Tongue (tissue), 2 donors: Measurements from ENCODE around the gene CD84. TPM values are rescaled to one million over a fixed set of nuclear protein-coding genes. Genes with fewer than 3 reads are reported as not detected.
"Not testable (repeated sequence)": the region's sequence is repeated elsewhere in the genome, so short reads cannot be mapped to it uniquely, and the experiment has no call there.

Experiments
- DNase-seq: peaks from one replicate; pipeline ENCODE4 v3.0.0-alpha.2; 2015
- total RNA-seq: library from RNA; depleted of rRNA; stranded (reverse); fragments of >200 nt; gene quantifications from one replicate; pipeline ENCODE4 v1.2.3, GENCODE V29; 2014

The CD84 gene
- total RNA-seq, 1 donor from 2014 or later: 3.2 TPM

DNA sequence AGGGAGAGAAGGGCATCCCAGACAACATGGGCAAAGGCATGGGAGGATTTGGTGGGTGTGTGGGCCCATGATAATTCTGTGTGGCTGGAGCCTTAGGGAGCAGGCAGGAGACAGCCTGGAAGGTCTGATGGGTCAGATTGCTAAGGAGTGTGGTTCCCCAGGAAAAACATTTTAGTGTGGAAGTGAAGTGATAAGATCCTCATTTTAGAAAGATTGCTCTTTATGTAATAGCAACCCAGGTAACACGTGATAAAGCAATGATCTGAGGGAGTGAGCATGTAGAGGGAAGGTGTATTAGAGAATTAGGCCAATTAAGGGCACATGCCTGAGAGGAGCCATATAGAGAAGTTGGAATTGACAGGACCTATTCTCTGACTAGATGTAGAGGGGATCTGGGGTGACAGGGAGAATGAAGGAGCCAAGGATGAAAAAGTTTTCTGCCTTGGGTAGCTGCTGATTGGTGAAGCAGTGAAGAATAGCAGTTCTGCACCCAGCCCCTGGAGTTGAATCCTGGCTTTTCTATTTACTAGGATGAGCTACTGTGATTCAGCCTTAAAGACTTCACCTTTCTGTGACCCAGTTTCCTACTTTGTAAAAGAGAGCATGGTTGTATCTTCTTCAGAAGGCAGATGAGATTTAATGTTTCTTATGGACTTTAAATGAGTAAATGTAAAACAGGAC, 37.5 kb downstream of the CD84 start:
- DNase-seq: no peak

DNA sequence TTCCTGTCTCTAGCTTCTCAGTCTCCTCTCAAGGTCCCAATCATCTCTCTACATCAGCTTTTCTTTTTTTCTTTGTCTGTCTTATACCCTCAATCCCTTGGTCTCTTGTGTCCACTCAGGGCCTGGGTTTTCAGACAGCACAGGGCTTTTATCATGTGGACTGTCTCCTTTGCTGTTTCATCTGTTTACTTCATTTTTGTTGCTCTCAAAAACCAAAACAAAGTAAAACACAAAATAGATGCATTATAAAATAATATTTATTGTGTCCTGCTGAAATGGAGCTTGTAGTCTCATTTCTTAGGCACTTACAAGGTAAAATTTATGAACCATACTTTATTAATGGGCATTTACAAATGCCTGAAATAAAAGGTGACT, 38.5 kb downstream of the CD84 start:
- DNase-seq: no peak

DNA sequence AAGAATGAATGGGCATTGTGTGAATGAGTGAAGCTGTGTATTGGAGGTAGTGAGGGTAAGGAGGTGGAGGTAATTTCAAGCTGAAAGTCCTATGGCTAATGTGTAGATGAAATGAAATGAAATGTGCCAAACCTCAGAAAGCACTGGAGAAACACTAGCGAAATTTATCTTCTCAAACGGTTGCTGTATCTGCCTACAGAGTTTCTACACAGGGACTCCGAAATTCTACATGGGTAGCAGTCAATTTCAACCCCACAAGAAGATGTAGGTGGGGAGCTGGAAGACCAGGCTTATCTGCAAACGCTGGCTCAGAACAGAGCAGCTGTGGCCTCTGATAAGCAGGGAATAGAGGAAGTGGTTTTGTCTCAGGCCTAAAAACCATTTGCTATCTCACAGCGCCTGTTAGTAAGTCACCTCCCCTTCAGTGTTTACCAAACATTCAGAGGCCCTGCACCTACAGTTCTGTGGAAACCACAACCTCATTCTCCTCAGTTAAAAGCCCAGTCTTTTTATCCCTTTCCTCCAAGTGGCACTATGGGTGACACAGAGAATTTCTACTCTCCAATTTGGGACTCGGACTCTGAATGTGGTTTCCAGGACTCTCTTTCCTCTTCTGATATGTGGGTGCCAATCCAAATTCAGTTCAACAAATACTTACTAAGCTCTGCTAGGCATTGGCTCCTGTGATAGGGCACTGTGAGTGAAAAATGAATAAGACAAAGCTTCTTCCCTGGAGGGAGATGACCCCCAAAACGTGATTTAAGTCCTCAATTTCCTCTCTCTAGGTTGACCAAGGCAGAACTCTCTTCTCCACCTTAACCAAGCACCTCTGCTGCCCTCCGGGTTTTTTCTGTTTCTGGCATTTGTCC, 39.1 kb downstream of the CD84 start:
- DNase-seq: peak; percentile 14

DNA sequence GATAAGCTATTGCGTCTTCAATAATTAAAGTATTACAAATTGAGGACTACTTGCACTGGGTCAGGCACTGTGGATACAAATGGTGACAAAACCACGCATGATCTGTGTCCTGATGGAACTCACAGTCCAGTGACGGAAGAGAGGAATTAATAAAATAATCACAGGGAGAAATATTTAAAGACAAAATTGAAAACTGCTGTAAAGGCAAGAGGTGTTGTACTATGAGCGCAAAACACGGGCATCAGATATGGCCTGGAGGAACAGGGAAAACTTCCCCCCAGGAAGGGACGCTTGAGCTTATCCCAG, 39.7 kb downstream of the CD84 start:
- DNase-seq: no peak

DNA sequence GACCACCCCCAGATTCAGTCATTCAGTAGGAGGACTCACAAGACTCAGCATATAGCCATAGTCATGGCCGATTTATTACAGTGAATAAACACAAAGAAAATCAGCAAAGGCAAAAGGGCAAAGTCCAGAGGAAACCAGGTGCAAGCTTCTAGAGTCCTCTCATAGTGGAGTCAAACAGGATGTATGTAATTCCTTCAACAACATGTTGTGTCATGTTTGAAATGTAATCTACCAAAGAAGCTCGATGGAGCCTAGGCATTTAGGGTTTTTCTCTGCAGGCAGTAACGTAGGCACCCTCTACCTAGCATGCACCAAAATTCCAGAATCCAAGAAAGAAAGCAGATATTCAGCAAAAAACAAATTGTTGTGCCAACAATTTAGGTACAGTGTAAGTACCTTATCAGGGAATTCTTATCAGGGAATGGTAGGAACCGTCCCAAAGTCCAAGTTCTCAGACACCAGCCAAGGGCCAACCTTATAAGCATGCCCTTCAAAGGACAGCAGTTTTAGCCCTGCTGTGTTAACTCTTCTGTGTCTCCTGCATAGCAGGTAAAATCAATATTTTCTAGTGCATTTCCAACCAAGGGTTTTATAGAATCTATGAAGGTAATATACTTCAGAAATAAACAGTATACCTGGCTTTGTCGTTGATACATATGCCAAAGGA, 40.2 kb downstream of the CD84 start:
- no peak for DNase-seq

DNA sequence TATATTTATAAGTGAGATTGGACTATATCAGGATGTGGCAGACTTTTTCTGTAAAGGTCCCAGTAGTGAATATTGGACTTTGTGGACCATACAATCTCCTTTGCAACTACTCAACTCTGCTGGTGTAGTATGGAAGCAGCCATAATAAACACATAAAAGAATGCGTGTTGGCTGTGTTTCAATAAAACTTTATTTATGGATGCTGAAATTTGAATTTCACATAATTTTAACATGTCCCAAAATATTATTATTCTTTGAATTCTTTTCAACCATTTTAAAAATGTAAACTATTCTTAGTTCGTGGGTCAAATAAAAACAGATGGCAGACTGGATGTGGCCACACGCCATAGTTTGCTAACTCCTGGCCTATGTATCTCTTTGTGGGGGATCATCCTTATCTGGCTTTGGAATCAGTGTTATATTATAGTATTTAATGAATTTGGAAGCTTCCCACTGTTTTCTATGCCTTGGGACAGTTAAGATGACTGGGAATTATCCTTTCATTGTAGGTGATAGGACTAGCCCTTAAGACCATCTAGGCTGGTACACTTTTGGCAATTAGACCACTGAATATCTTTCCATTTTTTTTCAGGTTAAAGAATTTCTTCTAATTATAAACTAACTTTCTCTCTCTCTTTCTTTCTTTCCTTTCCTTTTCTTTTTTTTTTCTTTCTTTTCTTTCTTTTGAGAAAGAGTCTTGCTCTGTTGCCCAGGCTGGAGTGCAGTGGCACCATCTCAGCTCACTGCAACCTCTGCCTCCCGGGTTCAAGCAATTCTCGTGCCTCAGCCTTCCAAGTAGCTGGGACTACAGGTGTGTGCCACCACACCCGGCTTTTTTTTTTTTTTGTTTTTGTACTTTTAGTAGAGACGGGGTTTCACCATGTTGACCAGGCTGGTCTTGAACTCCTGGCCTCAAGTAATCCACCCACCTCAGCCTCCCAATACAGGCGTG, 41.3 kb downstream of the CD84 start:
- DNase-seq: no peak

DNA sequence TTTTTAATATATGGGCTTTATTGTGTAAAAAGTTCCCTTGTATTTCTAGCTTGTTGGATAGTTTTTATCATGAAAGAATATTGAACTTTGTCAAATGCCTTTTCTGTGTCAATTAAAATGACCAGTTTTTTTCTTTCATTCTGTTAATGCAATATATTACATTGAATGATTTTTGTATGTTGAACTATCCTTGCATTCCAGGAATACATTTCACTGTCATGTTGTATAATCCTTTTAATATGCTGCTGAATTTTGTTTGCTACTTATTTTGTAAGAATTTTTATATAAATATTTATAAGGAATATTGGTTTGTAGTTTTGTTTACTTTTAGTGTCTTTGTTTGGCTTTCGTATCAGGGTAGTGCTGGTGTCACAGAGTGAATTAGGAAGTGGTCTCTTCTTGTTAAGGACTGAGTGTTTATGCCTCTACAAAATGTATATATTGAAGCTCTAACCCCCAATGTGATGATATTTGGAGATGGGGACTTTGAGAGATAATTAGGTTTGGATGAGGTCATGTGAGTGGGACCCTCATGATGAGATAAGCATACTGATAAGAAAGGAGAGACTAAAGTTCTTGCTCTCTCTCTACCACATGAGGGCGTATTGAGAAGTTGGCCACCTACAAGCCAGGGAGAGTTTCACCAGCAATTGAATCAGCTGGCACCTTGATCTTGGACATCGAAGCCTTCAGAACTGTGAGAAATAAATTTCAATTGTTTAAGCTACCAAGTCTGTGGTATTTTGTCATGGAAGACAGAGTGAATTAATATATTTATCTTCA, 44.3 kb downstream of the CD84 start:
- DNase-seq: no peak

DNA sequence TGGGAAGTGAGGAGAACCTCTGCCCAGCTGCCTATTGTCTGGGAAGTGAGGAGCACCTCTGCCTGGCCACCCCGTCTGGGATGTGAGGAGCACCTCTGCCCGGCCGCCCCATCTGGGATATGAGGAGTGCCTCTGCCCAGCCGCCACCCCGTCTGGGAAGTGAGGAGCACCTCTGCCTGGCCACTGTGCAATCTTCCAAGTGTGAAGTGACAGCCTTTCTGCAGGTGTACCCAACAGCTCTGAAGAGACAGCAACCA, 46.8 kb downstream of the CD84 start:
- not testable (repeated sequence) for DNase-seq

DNA sequence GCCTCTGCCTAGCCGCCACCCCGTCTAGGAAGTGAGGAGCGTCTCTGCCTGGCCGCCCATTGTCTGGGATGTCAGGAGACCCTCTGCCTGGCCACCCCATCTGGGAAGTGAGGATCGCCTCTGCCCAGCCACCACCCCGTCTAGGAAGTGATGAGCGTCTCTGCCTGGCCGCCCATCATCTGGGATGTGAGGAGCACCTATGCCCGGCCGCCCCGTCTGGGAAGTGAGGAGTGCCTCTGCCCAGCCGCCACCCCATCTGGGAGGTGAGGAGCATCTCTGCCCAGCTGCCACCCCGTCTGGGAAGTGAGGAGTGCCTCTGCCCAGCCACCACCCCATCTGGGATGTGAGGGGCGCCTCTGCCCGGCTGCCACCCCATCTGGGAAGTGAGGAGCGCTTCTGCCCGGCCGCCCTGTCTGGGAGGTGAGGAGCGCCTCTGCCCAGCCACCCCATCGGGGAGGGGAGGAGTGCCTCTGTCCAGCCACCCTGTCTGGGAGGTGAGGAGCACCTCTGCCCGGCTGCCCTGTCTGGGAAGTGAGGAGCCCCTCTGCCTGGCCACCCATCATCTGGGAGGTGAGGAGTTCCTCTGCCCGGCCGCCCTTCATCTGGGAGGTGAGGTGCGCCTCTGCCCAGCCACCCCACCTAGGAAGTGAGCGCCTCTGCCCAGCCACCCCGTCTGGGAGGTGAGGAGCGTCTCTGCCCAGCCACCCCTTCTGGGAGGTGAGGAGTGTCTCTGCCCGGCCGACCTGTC, 47.3 kb downstream of the CD84 start:
- not testable (repeated sequence) for DNase-seq

DNA sequence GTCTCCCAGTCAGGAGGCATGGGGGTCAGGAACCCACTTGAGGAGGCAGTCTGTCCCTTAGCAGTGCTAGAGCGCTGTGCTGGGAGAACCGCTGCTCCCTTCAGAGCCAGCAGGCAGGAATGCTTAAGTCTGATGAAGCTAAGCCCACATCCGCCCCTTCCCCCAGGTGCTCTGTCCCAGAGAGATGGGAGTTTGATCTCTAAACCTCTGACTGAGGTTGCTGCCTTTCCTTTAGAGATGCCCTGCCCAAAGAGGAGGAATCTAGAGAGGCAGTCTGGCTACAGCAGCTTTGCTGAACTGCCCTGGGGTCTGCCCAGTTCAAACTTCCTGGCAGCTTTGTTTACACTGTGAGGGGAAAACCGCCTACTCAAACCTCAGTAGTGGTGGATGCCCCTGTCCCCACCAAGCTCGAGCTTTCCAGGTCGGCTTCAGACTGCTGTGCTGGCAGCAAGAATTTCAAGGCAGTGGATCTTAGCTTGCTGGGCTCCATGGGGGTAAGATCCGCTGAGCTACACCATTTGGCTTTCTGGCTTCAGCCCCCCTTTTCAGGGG, 49.8 kb downstream of the CD84 start:
- DNase-seq: not testable (repeated sequence)

DNA sequence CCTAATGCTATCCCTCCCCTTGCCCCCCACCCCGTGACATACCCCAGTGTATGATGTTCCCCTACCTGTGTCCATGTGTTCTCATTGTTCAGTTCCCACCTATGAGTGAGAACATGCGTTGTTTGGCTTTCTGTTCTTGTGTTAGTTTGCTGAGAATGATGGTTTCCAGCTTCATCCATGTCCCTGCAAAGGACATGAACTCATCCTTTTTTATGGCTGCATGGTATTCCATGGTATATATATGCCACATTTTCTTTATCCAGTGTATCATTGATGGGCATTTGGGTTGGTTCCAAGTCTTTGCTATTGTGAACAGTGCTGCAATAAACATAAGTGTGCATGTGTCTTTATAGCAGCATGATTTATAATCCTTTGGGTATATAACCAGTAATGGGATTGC, 55.5 kb downstream of the CD84 start:
- DNase-seq: not testable (repeated sequence)

DNA sequence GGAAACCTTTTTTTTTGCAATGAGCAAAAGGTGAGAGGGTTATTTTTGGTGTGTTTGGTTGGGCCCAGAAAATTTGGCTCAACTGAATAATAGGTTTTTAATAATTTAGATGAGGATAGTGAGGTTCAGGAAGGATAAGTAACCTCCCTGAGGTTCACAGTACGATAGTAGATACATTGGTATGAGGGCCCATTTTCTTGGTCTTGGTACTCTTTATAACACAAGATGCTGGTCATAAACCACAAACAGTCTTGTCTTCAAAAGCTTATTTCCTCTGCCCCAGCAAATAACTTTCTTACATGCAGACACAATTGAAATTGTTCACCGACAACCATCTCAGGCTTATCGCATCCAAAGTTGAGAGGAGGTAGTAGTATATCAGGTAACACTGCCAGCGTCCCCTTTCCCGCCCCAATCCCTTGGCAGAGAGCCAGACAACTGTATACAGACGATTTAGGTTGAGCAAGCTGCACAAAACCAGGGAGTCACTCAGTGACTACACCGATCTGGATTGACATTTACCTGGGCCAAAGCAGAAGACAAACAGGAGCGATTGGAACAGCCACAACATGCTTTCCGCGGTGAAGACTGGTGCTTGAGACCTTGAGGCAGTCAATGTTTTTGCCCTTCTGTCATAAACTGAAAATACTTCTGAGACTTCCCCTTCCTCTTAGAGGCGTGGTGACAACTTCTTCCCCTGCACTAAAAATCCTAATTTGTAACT, 56.5 kb downstream of the CD84 start, which contains the start of gene SLAMF6:
SLAMF6 (minus strand) TSS at position 634 of the 724 bp plus-strand sequence; CDS start at position 571, 63 bp downstream.
- no peak for DNase-seq

DNA sequence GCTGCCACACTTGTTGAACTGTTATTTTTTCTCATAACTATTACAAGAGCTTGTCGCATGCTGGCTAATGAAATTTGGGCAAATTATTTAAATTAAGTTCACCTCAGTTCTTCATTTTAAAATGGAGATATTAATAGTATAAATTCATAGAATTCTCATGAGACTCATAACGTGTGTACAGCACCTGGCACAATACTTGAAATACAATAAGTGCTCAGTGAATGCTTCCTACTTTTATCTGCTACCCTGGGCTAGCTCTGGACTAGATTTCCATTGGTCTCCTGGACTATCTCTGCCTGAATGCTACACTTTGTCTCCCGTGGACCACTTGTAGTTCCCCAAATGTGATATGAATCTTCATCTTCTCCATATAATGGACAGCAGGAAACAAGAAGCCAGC, 57.2 kb downstream of the CD84 start:
- DNase-seq: no peak

DNA sequence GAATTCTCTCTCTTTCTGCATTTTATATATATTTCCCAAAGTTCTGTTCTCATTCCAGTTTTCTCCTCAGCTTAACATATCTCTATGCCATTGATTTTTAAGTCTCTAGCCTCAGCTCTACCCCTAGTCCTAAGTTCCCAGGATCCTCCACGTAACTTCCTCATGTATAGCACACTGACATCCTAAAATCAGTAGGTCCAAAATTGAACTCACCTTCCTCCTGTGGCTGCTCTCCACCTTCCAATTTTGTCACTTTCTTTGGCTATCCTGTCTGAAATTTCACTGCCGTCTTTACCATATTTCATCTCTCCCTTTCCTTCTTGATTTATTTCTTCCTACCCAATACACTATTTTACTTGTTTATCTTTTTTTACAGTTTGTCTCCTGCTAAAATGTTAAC, 57.7 kb downstream of the CD84 start:
- DNase-seq: no peak

DNA sequence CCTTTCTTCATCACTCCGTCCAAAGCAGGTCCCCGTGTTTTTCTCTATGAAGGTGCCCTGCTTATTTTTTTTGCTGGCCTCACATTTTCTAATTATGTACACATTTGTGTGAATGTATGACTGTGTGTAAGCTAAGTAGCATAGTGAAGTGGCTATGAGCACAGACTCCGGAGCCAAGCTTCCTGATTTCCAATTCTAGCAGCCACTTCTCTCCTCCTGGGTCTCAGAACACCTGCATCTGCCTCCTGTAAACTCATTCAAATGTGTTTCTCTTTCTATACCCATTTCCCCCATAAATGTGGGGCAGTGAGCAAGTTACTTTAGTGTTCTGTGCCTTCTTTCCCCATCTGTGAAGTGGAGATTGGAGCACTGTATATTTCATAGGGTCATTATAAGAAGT, 58.3 kb downstream of the CD84 start:
- no peak for DNase-seq

DNA sequence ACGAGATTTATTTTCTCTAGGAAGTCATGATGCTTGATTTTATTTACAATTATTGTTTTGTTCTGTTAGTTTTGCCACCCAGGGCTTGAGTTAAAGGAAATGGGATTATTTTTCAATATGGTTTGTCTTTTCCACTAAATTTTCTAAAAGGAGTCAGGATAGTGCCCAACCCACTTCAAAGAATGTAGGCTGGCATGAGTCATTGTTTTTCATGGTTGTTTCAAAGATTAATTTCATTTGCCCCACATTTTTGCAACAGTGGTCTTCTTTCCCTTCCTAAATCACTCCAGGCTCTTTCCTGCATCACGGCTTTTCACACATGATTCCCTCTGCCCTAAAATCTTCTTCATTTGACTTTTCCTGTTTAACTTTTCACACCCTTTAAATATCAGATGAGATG, 58.7 kb downstream of the CD84 start:
- no peak for DNase-seq

DNA sequence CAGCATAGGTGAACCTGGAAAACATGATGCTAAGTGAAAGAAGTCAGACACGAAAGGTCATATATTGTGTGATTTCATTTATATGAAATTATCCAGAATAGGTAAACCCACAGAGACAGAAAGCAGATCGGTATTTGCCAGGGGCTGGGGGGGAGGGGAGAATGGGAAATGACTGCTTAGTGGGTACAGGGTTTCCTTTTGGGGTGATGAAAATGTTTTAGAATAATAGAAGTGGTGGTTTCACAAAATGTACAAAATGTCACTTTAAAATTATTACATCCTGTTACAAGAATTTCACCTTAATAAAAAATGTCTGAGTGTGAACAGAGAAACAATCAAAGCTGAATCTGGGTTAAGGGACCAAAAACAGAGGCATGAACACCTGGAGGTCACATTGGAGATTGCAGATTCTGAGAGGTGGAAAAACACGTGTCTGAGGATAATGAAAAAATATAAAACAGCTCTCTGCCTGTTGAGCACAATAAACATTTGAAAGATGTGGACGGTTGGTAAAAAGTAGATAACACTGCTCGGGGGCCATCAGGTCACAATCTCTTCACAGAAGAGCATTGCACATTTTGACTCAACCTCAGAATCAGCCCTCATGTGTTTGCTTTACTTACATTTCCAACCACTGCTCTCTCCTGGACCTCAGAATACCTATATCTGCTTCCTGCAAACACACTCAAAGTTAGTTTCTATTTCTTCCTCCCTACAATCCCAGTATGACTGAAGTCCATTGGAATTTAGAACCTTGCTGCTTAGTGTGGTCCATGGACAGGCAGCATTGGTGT, 59.5 kb downstream of the CD84 start:
- DNase-seq: no peak

DNA sequence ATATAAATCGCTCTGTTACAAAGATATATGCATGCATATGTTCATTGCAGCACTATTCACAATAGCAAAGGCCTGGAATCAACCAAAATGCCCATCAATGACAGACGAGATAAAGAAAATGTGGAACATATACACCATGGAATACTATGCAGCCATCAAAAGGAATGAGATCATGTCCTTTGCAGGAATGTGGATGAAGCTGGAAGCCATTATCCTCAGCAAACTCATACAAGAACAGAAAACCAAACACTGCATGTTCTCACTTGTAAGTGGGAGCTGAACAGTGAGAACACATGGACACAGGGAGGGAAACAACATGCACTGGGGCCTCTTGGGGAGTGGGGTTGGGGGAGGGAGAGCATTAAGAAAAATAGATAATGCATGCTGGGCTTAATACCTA, 61.8 kb downstream of the CD84 start:
- DNase-seq: not testable (repeated sequence)

DNA sequence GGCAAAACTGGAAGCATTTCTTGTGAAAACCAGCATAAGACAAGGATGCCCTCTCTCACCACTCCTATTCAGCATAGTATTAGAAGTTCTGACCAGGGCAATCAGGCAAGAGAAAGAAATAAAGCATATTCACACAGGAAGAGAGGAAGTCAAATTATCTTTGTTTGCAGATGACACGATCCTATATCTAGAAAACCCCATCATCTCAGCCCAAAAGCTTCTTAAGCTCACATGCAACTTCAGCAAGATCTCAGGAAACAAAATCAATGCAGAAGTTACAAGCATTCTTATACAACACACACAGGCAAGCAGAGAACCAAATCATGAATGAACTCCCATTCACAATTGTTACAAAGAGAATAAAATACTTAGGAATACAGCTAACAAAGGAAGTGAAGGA, 63.4 kb downstream of the CD84 start:
- DNase-seq: not testable (repeated sequence)
